Measurements from ENCODE around the gene CBR4. TPM values are rescaled to one million over a fixed set of nuclear protein-coding genes. Genes with fewer than 3 reads are reported as not detected.
"Not testable (repeated sequence)": the region's sequence is repeated elsewhere in the genome, so short reads cannot be mapped to it uniquely, and the experiment has no call there.

The CBR4 gene
- polyA plus RNA-seq, 1 experiment: 4.5 TPM

- DNase-seq (ENCODE audit: low read depth, low spot score): no peak
- H3K9me3 ChIP-seq (ENCODE audit: control insufficient read depth, insufficient read depth, low read length): no peaks in the 10 kb centered on the region
- CTCF ChIA-PET: interaction anchor here (1.2 to 1.3 kb wide), 2 partner anchors 9 to 34 kb away, joined by 3 read pairs; no protein-coding TSS in a partner anchor
- TF ChIP-seq CTCF (IDR thresholded peaks at IDR 0.05; ENCODE audit: low read depth, low read length): no peak
- no peaks in the 10 kb centered on the region for H3K27me3 ChIP-seq (ENCODE audit: control insufficient read depth, insufficient read depth, low read length)
- H3K27ac ChIP-seq (ENCODE audit: low read depth, low read length): no peak overlapping the region
- no peak overlapping the region for H3K4me3 ChIP-seq (ENCODE audit: low read depth, low read length)
- POLR2A ChIA-PET: no interaction called here
Observed at GRCh38 chr4:168955674-168956073, 54.4 kb downstream of the CBR4 start.

- H3K27ac ChIP-seq (ENCODE audit: low read depth, low read length); H3K4me3 ChIP-seq (ENCODE audit: low read depth, low read length); H3K9me3 ChIP-seq (ENCODE audit: control insufficient read depth, insufficient read depth, low read length); POLR2A ChIA-PET; H3K27me3 ChIP-seq (ENCODE audit: control insufficient read depth, insufficient read depth, low read length); DNase-seq (ENCODE audit: low read depth, low spot score): not testable (repeated sequence)
- CTCF ChIA-PET: interaction anchor here (0.7 kb wide), 1 partner anchor 10 kb away, joined by 3 read pairs; no protein-coding TSS in a partner anchor
Observed at GRCh38 chr4:168952821-168953246, 57.2 kb downstream of the CBR4 start.

- H3K9me3 ChIP-seq (ENCODE audit: control insufficient read depth, insufficient read depth, low read length): no peaks in the 10 kb centered on the region
- H3K4me3 ChIP-seq (ENCODE audit: low read depth, low read length): no peak overlapping the region
- no peaks in the 10 kb centered on the region for H3K27me3 ChIP-seq (ENCODE audit: control insufficient read depth, insufficient read depth, low read length)
- DNase-seq (ENCODE audit: low read depth, low spot score): no peak
- H3K27ac ChIP-seq (ENCODE audit: low read depth, low read length): no peak overlapping the region
- TF ChIP-seq CTCF (IDR thresholded peaks at IDR 0.05; ENCODE audit: low read depth, low read length): no peak
- POLR2A ChIA-PET: no interaction called here
- CTCF ChIA-PET: no interaction called here
Observed at GRCh38 chr4:168945291-168945690, 64.8 kb downstream of the CBR4 start.

- ChIA-PET POLR2A (no interaction called here), CTCF (interaction anchor here (0.6 to 1.2 kb wide), 12 partner anchors 9 to 550 kb away, joined by 3 to 5 read pairs (median 3); no protein-coding TSS in a partner anchor)
- DNase-seq (ENCODE audit: low read depth, low spot score): no peak
- H3K4me3 ChIP-seq (ENCODE audit: low read depth, low read length): no peak overlapping the region
- TF ChIP-seq CTCF (IDR thresholded peaks at IDR 0.05; ENCODE audit: low read depth, low read length): peak; percentile 48
- no peaks in the 10 kb centered on the region for H3K27me3 ChIP-seq (ENCODE audit: control insufficient read depth, insufficient read depth, low read length)
- no peaks in the 10 kb centered on the region for H3K9me3 ChIP-seq (ENCODE audit: control insufficient read depth, insufficient read depth, low read length)
- no peak overlapping the region for H3K27ac ChIP-seq (ENCODE audit: low read depth, low read length)
Observed at GRCh38 chr4:168942985-168943384, 67.1 kb downstream of the CBR4 start.

Small RNA genes lying within 50 kb of the gene (small RNA-seq; reads per million reads assigned to genes)
- gene RNY4P17 (ENCODE audit: insufficient read length, low read depth): 4.3 reads per million, percentile 43 among the genes with 10 or more reads in this experiment

All from AG04450 (cell line).